Heart left ventricle (tissue), 13 donors: ENCODE measurements around the gene POU4F2.

Experiments used
- POLR2A ChIP-seq, 2 donors: fragments of 450-650 bp; IDR thresholded peaks; one replicate each; pipeline ENCODE4 v1.6.1; 2017; ENCODE audit warnings: antibody characterized with exemption in 2 of 2, mild to moderate bottlenecking in 2 of 2, moderate library complexity in 2 of 2
- TF ChIP-seq, protein P1 (sequence below), 12 donors: fragments of 200-600 bp; sonication (generic) in 4 of 12; IDR thresholded peaks; one replicate each; pipeline versions ENCODE4 v1.5.0 to v1.8.0; 2018 to 2022; ENCODE audit warnings: antibody characterized with exemption in 12 of 12, mild to moderate bottlenecking in 5 of 12
- donor health status: ischemic (EF 13 %, LVEDD 7.1; RV severe dilation, severe dysfunction).
- donor health status: DM: no; HTN: yes; CAD: no.
- donor health status: DM: no; HTN: no; CAD: no.
- donor health status: ischemic (EF 25% LVEDD 6.9; RV normal size, moderate dysfunction).
- donor health status: ischemic (EF 25% LVEDD 5.7; RV mildly dilated, moderate dysfunction).
- donor health status: ischemic (EF 35%, LVEDD 5.7; RV mildly dilated, moderate dysfunction).
- donor health status: nonischemic (EF 11% LVEDD 7.7; RV severe dilation, severe dysfunction).
- donor health status: DM: yes; HTN: yes; CAD: no.
- donor health status: PGD.
- donor health status: ischemic (EF 29% LVEDD 5.4; RV normal size, mild dysfunction).
- donor health status: nonischemic (EF 23%, LVEDD 6.1; RV moderate dilation, normal function).

DNA sequence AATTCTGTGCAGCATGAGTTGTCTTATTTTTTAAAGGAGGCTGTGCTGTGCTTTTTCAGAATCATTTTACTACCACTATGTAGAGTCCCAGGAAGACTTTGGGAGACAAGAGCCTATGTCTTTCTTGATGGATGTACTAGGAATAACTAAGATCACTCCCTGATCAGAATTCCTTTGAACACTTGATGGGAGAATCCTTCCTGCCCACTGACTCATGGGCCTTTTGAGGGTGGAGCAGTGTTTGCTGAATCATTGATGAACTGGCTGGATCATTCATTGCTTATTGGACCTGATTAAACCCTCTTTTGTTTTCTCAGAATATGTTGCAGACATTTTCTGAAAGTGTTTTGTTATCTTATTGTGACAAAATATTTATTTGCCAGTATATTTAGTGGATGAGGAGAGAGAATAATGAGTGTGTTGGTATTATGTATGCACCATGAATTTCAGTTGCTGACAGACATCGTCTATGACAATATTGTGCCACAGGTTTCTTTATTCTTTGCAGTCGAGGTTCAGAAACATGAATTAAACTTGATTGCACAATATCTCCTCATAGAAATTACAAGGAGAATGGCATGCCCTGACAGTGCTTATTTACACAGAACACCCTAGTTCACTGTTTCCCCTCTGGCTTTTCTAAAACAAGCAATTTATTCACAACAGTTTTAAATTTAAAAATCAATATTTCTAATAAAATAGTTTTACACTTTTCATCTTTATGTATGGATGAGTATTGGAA lies 36.3 kb downstream of the POU4F2 start:
- TF ChIP-seq, protein P1, sequence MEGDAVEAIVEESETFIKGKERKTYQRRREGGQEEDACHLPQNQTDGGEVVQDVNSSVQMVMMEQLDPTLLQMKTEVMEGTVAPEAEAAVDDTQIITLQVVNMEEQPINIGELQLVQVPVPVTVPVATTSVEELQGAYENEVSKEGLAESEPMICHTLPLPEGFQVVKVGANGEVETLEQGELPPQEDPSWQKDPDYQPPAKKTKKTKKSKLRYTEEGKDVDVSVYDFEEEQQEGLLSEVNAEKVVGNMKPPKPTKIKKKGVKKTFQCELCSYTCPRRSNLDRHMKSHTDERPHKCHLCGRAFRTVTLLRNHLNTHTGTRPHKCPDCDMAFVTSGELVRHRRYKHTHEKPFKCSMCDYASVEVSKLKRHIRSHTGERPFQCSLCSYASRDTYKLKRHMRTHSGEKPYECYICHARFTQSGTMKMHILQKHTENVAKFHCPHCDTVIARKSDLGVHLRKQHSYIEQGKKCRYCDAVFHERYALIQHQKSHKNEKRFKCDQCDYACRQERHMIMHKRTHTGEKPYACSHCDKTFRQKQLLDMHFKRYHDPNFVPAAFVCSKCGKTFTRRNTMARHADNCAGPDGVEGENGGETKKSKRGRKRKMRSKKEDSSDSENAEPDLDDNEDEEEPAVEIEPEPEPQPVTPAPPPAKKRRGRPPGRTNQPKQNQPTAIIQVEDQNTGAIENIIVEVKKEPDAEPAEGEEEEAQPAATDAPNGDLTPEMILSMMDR (IDR thresholded peaks at IDR 0.05), result no peak
- no peak for TF ChIP-seq POLR2A (IDR thresholded peaks at IDR 0.05)
